T47D (cell line): ENCODE data around the gene FER1L5.

Experiments used
- DNase-seq, 2 experiments: peaks; one replicate each; pipeline versions ENCODE4 v3.0.0 to v3.0.0-alpha.2; 2011 to 2012; ENCODE audit warnings: low read depth in 1 of 2, low spot score in 1 of 2
- JUND ChIP-seq: IDR thresholded peaks from 2 replicates; pipeline ENCODE4 v1.6.1; 2012; ENCODE audit warnings: low read depth
- in situ Hi-C: cut with HindIII; loops from 2 replicates; pipeline ENCODE4 v1.10.0; 2016; ENCODE audit warnings: low sequenced_read_pairs, low pct_unique_long_range_greater_than_20kb

FER1L5 gene

DNA sequence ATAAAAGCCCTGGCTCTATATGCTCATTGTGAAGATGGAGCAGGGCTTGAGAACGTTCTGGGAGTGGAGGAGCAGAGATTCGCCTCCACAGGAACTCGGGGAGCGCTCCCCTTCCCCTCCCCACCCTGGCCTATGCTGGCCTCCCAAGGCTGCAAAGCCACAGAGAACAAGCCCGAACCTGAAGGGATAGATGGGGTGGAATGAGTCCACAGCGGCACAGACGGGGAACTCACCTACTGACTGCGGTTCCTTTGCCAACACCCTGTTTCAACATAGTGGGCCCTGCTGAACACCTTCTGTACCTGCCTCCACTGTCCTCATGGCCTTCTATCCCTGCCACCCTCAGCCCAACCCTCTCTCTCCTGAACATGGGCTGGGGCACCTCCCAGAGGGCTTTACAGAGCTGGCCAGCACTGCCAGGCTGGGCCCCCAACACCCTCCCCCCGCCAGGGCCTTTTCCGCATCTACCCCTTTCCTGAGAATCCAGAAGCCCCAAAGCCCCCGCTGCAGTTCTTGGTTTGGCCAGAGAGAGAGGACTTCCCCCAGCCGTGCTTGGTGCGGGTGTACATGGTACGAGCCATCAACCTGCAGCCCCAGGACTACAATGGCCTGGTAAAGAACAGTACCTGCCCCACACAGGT lies 55.8 kb downstream of the FER1L5 start:
- in situ Hi-C loops, result no loop called here
- no peak for DNase-seq
- TF ChIP-seq JUND, result no peak

GRCh38 chr2:96699021-96699420 lies 56.5 kb downstream of the FER1L5 start:
- no peak for TF ChIP-seq JUND
- DNase-seq, result no peak
- in situ Hi-C loops, result no loop called here

DNA sequence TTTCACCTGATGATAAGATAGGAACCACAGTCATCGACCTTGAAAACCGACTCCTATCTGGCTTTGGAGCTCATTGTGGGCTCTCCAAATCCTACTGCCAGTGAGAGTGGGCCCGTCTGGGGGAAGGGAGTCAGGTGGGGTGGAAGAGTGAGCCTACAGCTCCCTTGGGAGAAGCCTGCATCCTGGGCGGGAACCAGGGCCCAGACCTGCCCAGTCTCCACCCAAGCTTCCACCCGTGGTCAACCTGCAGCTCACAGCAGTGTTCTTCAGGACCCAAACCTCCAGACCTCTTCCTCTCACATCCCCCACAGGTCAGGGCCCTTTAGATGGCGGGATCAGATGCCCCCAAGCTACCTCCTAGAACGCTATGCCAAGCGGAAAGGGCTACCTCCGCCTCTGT lies 57.1 kb downstream of the FER1L5 start:
- in situ Hi-C loops, result no loop called here
- no peak for DNase-seq
- TF ChIP-seq JUND, result no peak

DNA sequence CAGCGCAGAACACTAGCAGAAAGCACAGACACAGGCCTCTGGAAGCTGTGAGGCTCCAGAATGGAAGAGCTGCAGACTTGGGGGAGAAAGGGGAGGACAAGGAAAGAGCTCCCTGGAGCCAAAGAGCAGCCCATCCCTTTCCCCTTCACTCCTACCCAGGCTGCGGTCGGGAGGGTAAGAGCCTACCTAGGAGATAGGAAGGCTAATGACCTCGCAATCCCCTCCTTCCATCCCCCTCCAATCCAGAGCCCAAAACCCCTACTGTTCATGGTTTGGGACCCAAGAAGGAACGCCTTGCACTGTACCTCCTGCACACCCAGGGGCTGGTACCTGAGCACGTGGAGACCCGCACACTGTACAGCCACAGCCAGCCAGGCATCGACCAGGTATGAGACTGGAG lies 57.5 kb downstream of the FER1L5 start:
- in situ Hi-C loops, result no loop called here
- TF ChIP-seq JUND, result no peak

GRCh38 chr2:96701636-96702035 lies 59.1 kb downstream of the FER1L5 start:
- no peak for TF ChIP-seq JUND
- in situ Hi-C loops, result no loop called here
- DNase-seq, result no peak

More for the DNA sequence above, 57.5 kb downstream of the FER1L5 start:
- no peak for DNase-seq

GRCh38 chr2:96702098-96702785 lies 59.7 kb downstream of the FER1L5 start:
- no peak for TF ChIP-seq JUND
- no peak for DNase-seq
- in situ Hi-C loops, result no loop called here

DNA sequence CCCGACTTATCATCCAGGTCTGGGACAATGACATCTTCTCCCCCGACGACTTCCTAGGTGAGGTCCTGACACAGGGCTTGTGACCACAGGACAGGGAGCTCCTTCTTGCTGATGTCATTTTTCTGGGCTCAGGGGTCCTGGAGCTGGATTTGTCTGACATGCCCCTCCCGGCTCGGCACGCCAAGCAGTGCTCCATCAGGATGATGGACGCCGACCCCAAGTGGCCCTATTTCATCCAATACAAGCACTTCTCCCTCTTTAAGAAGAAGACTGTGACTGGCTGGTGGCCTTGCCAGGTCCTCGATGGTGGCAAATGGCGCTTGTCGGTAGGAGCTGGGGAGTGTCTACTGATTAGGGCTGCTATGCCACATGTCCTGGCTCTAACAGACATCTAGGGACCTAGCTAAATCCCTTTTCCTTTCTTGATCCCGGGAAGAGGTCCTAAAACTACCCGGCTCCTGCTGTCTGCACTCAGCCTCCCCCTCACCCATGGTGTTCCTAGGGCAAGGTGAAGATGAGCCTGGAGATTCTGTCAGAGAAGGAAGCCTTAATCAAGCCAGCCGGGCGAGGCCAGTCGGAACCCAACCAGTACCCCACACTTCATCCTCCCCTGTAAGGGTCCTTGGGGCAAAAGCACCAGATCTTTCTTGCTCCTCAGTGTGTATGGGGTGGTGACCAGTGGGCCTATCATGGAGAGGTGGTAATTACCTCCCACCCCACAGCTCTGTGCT lies 60.6 kb downstream of the FER1L5 start:
- TF ChIP-seq JUND, result no peak
- no peak for DNase-seq
- in situ Hi-C loops, result no loop called here

- TF ChIP-seq JUND, result no peak
- no peak for DNase-seq
- in situ Hi-C loops, result no loop called here
Observed at GRCh38 chr2:96710985-96711384, 68.4 kb downstream of the FER1L5 start.

DNA sequence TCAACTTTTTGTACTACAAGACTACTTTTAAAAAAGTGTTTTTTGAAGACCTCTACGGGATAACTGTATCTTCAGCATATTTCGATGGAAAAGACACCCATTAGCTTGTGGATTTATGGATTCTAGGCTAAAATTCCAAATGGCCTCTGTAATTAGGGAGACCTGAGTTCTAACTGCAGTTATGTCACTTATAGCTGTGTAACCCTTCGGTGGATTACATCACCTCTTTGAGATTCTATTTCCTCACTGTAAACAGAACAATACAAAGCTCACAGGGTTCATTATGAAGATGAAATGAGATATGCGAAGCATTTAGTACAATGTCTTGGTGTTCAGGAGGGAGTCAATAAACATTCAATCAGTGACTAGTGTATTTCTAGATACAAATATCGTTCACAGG lies 73.1 kb downstream of the FER1L5 start:
- DNase-seq, result peak in 1 of 2 experiments; percentile 29

GRCh38 chr2:96716388-96716787 lies 73.8 kb downstream of the FER1L5 start:
- no peak for DNase-seq
- in situ Hi-C loops, result no loop called here
- TF ChIP-seq JUND, result no peak

More for the DNA sequence above, 73.1 kb downstream of the FER1L5 start:
- TF ChIP-seq JUND, result no peak
- in situ Hi-C loops, result no loop called here

DNA sequence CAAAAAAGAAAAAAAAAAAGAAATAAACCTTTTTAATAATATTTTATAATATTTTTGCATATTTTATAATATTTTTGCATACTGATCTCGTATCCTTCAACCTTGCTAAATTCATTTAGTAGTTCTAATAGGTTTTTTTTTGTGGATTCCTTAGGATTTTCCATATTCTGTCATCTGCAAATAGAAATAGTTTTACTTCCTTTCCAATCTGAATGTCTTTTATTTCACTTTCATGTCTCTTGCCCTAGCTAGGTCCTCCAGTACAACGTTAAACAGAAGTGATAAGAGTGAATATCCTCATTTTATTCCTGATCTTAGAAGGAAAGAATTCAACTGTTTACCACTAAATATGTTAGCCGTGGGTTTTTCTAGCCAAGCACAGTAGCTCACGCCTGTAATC lies 83.6 kb downstream of the FER1L5 start:
- TF ChIP-seq JUND, result no peak
- in situ Hi-C loops, result no loop called here
- DNase-seq, result no peak

- in situ Hi-C loops, result no loop called here
- no peak for TF ChIP-seq JUND
- DNase-seq, result no peak
Observed at GRCh38 chr2:96727431-96727830, 84.9 kb downstream of the FER1L5 start.

DNA sequence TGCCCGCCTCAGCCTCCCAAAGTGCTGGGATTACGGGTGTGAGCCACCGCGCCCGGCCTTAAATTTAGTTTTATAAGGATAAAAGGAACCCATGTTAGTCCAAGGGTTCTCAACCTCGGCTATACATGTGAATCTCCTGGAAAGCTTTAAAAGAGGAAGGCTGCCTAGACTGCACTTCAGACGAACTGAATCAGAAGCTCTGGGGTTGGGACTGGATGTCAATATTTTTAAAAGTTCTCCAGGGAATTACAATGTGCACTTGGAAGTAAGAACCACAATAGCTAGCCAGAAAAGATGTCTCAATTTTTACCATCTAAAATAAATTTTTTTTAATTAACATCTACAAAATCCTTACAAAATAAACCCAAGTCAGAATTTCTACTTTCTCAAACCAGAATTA lies 87.2 kb downstream of the FER1L5 start:
- in situ Hi-C loops, result no loop called here
- DNase-seq, result no peak
- no peak for TF ChIP-seq JUND
